Measurements from ENCODE around the gene ZNF724.
"Not testable (repeated sequence)": the region's sequence is repeated elsewhere in the genome, so short reads cannot be mapped to it uniquely, and the experiment has no call there.

Gene ZNF724

GRCh38 chr19:23255700-23256099 lies 5.5 kb upstream of the ZNF724 start:
- DNase-seq: no peak
- in situ Hi-C loops (cut with HindIII; ENCODE audit: low pct_ligation_motif_present, low pct_unique_long_range_greater_than_20kb, low sequenced_read_pairs): no loop called here

GRCh38 chr19:23254141-23254910 lies 4.1 kb upstream of the ZNF724 start:
- no peak for DNase-seq
- in situ Hi-C loops (cut with HindIII; ENCODE audit: low pct_ligation_motif_present, low pct_unique_long_range_greater_than_20kb, low sequenced_read_pairs): no loop called here

GRCh38 chr19:23253256-23253655 lies 3.1 kb upstream of the ZNF724 start:
- in situ Hi-C loops (cut with HindIII; ENCODE audit: low pct_ligation_motif_present, low pct_unique_long_range_greater_than_20kb, low sequenced_read_pairs); DNase-seq: not testable (repeated sequence)

DNA sequence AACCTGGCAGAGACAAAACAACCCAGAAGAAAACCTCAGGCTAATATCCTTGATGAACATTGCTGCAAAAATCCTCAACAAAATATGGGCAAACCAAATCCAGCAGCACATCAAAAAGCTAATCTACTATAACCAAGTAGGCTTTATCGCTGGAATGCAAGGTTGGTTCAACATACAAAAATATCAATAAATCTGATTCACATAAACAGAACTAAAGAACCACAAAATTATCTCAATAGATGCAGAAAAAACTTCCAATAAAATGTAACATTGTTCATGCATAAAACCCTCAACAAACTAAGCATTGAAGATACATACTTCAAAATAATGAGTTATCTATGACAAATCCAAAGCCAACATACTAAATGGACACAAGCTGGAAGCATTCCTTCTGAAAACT lies 8.8 kb downstream of the ZNF724 start:
- no peak for DNase-seq

GRCh38 chr19:23222998-23223652 lies 27.1 kb downstream of the ZNF724 start:
- in situ Hi-C loops (cut with HindIII; ENCODE audit: low pct_ligation_motif_present, low pct_unique_long_range_greater_than_20kb, low sequenced_read_pairs): no loop called here
- DNase-seq: no peak

More for the DNA sequence above, 8.8 kb downstream of the ZNF724 start:
- in situ Hi-C loops (cut with HindIII; ENCODE audit: low pct_ligation_motif_present, low pct_unique_long_range_greater_than_20kb, low sequenced_read_pairs): no loop called here

GRCh38 chr19:23203841-23204344 lies 46.3 kb downstream of the ZNF724 start:
- no peak for DNase-seq
- in situ Hi-C loops (cut with HindIII; ENCODE audit: low pct_ligation_motif_present, low pct_unique_long_range_greater_than_20kb, low sequenced_read_pairs): no loop called here

GRCh38 chr19:23190341-23190740 lies 59.9 kb downstream of the ZNF724 start:
- DNase-seq: no peak
- in situ Hi-C loops (cut with HindIII; ENCODE audit: low pct_ligation_motif_present, low pct_unique_long_range_greater_than_20kb, low sequenced_read_pairs): no loop called here

GRCh38 chr19:23183251-23183650 lies 66.9 kb downstream of the ZNF724 start:
- DNase-seq: no peak
- in situ Hi-C loops (cut with HindIII; ENCODE audit: low pct_ligation_motif_present, low pct_unique_long_range_greater_than_20kb, low sequenced_read_pairs): no loop called here

Measured in ACHN (cell line).